ENCODE data around the gene SLC22A2.

SLC22A2 gene

DNA sequence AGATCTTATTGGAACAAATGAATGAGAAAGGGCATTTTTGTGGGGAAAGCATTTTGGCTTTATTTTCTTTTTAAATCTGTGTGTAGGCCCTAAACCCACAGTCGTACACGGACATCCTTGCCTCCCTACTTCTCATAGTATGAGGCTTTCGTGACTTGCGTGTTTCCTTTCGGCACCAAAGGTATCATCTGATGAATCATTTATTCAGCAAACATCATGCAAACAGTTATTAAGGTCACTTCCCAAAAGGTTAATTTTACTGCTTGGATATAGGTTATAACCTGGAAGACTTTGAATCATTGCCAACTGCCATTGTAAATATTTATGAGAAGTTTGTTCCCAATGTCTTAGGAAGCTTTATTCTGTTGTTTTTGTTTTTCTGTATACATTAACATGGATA is 15.1 kb upstream of the SLC22A2 start:
- no peak for DNase-seq (ENCODE audit: low read depth in 2 of 2)

DNA sequence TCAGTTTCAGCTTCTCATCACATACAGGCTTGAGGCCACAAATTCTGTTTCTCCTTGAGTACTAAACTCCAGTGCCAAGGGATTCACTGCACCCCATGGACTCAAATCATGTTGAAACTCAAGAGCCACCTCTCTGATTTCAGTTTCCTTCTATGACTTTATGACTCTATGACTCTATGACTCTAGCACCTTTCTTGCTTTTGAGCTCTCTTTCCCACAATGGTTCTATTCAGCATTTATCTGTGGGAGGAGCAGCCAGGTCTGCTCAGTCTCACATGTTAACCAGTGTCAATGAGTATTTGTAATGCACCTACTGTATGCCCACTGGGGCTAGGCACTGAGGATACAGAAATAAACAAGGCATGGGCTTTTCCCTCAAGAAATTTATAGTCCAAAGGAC is 14.6 kb upstream of the SLC22A2 start:
- no peak for DNase-seq (ENCODE audit: low read depth in 2 of 2)

DNA sequence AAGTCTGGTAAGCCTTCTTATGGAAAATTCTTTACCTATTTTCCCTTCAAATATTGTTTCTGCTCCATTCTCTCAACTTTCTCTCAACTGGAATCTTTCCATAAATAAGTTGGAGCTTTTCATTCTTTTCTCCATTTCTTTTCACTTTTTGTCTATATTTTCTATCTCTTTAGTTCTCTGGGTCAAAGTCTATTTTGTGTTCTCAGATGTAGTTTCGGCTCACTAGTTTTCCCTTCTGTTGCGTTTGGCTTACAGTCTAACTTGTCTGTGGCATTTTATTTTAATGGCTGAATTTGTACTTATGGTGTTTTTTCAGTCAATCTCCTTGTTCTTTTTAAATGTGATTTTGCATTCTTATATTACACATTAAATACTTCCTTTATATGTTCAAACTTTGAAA is 14.1 kb upstream of the SLC22A2 start:
- DNase-seq (ENCODE audit: low read depth in 2 of 2), result no peak

DNA sequence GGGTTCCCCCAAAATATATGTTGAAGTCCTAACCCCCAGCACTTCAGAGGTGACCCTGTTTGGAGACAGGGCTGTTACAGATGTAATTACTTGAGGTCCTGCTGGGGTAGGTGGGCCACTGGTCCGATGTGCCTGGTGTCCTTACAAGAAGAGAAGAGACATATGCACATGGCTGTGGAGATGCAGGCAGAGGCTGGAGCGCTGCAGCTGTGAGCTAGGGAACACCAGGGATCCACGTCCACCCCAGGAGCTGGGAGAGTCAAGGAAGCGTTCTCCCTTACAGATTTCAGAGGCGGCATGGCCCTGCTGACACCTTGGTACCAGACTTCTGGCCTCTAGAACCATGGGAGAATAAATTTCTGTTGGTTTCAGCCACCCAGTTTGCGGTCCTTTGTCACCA is 11.7 kb upstream of the SLC22A2 start:
- no peak for DNase-seq (ENCODE audit: low read depth in 2 of 2)

DNA sequence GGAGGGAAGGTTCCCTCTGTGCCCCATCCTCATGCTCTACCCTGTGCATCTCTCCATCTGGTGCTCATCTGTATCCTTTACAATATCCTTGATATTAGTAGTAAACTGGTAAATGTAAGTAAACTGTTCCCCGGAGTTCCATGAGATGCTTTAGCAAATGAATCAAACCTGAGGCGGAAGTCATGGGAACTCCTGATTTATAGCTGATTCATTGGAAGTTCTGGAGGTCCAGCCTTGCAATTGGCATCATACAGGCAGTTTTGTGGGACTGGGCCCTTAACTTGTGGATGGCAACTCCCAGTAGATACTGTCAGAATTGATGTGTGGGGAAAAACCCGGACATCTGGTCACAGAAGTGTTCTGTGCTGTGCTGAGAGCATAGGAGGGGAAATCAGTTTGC is 11.2 kb upstream of the SLC22A2 start:
- no peak for DNase-seq (ENCODE audit: low read depth in 2 of 2)

DNA sequence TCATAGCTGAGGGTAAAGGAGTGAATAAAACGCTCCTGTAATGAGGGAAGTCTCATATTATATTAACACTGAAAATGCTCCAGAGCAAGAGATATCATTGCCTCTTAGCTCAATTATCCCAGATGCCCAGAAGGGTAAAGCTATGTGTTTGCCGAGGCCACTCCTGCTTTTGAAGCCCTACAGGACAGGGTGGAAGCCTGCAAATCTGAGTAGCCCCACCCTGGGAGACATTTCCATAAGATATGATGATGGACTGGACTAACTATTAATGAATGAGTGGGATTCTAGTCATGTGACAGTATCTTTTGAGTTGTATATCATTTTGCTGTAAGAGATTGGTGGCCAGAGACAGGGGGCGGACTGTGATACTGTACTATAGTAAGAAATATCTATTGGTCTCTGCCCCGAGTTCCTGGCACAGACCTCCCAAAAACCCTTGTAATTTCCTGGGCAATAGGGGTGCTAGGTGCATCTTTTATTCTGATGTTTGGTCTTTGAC is 10.5 kb upstream of the SLC22A2 start:
- no peak for DNase-seq (ENCODE audit: low read depth in 2 of 2)

DNA sequence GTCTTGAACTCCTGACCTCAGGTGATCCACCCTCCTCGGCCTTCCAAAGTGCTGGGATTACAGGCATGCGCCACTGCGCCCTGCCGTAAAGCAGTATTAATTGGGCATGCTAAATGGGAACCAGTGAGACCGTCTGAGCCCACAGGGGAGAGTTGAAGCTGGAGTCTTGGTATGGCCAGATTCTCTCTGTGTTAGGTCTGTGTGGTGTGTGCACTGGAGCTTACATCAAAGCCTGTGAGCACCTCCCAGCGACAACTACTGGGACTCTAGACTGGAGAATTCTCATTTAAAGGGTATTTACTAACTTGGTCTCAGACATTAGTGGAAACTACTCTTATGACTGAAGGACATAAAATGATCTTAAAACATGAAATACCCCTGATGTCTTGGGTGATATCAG is 8.5 kb upstream of the SLC22A2 start:
- no peak for DNase-seq (ENCODE audit: low read depth in 2 of 2)

DNA sequence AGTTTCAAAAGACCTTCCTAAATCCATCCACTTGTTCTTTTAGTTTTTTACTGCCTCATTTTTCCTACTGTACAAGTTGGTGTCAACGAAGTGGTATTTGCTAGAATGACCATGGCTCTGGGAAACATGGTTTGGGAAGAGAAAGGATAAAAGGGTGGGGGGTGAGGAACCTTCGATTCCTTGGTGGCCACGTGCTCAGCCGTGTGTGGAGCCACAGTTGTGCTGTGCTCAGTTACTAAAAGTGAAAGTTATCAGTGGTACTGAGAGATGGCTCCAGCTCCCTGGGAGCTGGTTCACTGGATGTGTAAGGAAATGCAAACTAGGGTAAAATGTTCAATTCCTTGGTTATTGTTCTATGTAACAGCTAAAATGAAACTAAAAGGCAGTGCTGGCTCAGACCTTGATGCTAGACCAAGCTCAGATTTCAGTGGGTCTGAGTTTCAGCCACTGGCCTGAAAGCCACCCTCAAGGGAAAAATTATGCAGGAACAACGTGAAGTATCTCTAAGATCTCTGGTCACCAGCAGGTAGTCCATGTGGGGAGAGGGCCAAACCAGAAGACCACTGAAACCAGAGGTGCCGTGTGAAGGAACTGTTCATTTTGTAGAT is 7.4 kb upstream of the SLC22A2 start:
- DNase-seq (ENCODE audit: low read depth in 2 of 2), result no peak

DNA sequence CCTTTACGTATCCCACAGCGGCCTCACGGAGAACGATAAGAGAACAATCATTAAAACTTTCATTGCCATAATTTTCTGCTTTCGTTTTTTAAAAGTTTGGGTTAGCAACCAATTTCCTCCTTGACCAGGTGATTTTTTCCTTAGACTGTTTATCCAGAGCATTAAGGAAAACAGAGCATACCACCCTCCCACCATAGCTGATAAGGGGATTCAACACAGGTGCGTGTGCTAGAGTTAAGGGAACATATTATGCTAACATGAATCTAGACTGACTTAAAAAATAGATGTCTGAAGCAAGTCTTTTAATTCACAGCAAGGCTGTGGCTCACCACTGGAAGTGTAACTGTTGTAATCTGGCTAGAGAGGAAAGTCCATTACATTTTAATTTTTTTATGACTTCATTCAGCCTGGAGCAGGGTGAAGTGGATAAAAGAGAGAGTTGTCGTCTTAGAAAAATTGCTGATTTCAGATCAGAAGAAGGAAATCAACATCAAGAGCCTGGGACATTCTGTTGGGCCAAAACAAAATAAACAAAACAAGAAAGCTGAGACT is 5.5 kb upstream of the SLC22A2 start:
- no peak for DNase-seq (ENCODE audit: low read depth in 2 of 2)

DNA sequence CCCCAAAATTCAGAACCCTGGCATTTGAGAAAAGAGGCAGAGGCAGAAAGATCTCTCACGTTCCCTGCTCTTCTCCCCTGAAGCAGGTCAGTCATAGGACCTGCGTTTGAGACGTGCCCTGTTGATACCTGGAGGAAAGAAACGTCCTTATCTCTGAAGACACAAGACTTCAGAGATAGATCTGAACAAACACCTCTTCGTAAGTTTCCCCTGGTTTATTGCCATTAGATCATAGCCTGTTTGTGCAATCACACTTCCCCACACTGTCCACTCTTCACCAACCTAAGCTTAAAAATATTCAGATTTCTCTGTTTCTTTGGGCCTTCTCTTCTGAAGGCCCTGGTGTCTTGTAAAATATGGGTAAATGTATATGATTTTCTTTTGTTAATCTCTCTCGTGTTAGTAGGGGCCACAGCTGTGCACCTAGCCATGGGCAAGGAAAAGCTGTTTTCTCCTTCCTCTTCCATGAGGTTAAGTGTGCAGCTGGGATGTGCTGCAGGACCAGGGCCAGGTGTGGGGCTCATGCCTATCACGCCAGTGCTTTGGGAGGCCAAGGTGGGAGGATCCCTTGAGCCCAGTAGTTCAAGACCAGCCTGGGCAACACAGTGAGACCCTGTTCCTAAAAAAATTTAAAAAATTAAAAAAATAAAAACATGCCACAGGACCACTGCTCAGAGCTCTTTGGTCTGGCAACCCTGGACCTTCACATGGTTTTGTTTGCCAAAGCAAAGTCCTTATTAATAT is 4.7 kb upstream of the SLC22A2 start:
- no peak for DNase-seq (ENCODE audit: low read depth in 2 of 2)

DNA sequence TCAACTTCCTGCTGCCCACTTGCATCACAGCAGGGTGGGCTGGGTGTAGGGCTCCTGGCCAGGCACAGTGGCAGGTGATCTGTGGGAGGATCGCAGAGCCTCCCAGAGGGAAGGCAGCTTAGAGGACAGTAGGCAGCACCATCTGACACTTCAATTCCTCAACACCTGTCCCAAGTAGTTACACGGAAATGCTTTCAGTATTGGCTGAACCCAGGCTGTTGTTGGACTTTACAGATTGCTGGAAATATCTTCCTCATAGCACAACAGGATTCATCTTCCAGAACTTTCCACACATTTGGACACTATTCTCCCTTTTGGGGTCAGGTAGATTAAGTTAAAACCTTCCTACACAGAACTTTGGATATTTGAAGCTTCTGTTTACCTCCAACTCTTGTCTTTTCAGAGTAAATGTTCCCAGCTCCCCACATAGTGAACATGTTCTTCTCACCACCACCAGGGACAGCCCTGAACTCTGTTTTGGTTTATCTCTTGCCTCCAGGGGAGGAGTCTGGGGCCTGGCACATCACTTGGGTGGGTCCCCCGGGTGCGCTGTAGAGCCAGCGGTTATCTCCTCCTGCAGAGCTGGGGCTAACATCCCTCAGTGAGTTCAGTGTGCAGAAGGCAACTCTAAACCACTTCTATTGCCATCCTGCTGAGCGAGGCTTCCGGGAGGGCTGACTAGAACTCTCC is 3.5 kb upstream of the SLC22A2 start:
- no peak for DNase-seq (ENCODE audit: low read depth in 2 of 2)

DNA sequence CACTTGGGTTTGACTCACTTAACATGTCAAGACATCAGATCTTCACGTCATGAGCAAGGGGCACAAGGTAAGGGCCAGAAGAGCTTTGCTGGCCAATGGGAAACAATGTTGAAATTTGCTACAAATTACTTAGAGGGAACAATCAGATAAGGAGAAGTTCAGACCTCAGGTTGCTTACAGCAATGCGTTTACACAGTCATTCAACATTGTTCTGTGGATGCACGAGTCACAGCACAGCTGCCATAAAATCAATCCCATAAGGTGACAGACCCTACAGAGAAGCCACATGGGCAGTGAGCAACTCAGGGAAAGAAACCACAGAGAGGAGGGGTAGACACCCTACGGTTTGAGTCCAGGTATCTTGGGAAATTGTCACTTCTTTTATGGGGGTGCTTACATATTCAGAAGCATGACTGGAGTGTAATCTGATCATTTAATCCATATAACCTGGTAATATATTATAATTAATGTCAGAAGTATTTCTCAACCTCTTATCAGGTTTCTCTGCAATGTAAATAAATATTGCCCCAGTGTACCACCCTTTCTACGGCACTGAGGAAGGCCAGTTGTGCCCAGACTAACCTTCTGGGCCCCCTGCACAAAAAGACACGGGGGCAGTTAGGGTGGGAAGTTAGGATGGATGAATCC is 2.3 kb upstream of the SLC22A2 start:
- no peak for DNase-seq (ENCODE audit: low read depth in 2 of 2)

DNA sequence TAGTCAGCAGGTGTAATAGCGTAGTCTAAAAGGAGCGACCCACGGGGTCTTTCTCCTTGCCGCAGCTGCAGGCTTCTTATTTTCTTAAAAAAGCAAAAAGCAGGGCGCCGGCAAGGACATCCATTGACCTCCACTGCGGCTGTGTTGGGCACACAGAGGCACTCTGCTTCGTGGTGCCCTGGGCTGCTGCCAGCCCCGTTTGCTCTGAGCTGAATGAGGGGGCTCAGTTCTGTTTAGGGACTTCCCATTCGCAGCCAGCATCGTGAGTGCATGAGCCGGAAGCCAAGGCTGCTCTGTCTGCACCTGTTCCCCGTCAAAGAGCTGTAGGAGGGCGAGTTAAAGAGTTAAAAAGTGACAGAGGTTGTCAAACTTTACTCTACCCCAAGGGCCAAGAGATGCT is 1.7 kb upstream of the SLC22A2 start:
- no peak for DNase-seq (ENCODE audit: low read depth in 2 of 2)

DNA sequence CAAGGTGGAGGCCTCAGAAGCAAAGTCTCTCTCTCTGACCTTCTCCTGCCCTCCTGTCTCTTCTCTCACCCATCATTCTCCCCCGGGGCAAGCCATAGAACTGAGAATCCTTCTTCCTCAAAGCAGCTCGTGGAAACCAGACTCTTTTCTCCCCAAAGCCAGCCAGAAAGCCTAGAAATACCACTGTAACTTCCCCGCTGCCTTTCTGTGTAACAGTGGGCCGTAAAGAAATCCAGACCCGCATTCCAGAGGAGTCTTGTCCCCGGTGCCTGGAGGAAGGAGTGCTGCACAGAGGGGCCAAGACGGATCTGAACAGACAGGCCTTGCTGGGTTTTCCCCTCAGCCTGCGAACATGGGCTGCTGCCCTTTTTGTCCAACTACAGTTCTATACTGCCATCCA is 977 bp upstream of the SLC22A2 start:
- DNase-seq (ENCODE audit: low read depth in 2 of 2), result no peak

DNA sequence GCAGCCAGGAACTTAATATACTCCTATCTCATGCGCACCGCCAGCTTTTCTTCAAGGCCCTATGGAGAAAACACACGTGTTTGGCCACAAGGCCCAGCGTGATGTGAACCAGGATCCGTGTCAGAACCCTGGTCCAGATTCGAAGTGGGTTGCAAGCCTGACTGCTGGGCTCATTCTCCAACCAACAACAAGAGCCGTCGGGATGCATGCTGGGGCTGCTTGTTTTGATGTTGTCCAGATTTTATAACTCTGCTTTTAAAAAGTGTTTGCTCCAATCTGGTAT is 463 bp upstream of the SLC22A2 start:
- DNase-seq (ENCODE audit: low read depth in 2 of 2), result no peak

DNA sequence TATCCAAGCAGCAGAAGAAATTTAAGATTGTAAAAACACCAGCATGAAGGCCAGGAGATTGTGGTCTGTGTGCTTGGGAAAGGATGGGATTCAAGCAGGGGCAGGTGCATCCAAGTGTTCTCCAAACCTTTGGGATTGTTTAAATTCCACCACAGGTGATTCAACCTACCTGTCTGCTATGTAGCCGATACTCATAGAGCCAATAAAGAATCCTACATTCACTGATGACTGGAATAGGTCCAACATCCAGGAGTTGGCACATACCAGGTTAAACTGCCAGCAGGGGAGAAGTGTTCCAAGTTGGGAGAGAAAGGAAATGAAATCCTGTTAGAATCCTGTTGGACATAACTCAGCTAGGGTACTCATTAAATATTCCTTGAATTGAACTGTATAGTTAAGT is 2.2 kb downstream of the SLC22A2 start:
- DNase-seq (ENCODE audit: low read depth in 2 of 2), result no peak

DNA sequence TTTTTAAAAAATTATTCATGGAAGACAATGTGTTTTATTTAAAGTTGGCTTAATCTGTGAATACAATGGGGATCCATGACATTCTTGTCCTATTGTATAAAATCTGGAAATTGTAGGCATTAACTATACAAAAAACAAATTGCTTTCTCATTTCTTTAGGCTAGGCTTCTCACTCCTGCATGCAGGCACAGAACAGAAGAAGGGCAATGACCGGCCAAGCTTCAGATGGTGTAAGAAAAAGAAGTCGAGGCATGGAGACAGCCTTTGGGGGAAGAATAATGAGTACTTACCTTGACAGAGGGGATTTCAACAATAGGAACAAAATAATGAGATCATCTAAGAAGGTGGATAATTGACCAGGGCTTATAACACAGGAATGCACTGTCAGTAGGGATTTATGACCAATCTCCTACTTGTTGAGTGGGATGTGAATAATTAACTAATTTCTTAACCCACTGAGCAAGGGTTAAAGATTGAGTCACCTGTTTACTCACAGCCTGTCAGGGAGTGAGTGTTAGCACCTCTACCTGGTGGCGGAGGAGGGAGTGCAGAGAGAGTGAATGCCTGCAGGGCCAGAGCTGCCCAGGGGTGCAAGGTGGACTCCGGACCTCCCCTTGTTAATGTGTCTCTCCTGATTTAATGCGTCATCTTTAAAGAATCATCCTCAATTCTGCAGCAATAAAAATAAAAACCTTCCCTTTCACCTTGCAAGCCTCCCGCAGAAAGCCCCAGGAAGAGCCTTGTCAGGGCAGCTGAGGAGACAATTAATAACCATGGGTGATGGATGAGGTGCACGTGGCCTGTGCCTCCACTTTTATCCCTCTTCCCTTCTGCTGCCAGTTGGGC is 3.9 kb downstream of the SLC22A2 start:
- no peak for DNase-seq (ENCODE audit: low read depth in 2 of 2)

DNA sequence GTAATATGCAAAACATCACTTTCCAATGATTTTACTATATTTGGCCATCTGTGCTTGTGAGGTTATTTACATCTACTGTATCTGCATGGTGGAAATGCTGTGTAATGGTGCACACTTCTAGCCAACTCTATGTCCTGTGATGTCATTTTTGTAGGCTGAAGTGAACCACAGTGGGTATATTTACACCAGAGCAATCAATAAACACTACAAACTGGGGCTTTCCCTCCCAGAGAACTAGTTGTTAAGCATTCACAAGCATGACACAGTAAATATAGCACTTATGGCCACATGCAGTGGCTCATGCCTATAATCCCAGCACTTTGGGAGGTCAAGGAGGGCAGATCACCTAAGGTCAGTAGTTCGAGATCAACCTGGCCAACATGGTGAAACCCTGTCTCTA is 4.9 kb downstream of the SLC22A2 start:
- no peak for DNase-seq (ENCODE audit: low read depth in 2 of 2)

DNA sequence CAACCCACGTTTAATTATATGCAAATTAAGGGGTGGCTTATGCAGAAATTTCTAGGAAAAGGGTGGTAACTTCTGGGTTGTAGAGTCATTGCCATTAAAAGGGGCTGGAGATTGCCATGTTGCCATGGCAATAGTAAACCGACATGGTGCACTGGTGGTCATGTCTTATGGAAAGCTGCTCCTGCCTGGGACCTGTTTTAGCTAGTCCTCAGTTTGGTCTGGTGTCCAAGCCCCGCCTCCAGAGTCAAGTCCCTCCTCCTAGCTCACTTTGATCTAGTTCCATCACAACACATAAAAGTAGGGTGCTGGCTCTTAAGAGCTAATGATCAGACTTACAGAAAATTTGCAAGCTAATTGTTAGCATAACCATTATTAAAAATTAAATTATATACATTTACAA is 5.3 kb downstream of the SLC22A2 start:
- no peak for DNase-seq (ENCODE audit: low read depth in 2 of 2)

DNA sequence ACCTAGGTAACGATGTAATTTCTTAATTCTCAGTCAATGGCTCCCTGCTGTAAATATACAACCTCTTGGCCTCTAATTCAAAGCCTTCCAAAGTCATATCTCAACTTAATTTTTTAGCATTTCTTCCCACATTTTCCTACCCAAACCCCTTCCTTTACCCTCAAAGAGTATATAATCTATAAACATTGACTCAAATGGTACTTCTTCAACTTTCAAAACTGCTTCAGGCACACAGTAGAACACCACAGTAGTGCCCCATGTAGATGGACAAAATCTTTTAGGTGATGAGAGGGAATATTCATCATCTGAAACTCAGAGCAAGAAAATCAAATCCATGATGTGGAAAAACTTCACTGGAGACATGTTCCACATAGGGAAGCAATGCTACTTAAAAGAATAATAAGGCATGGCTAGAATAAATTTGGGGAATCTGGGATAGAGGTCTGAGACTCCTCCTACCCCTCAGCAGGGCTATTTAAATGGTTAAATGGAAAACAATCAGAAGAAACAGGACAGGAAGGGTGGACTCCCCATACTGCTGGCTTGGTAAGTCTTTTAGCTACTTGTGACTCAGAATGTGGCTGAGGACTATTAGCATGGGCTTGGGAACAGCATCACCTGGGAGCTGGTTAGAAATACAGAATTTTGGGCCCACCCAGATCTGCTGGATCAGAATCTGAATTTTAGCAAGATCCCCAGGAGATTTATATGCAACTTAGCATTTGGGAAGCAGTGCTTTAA is 6.4 kb downstream of the SLC22A2 start:
- no peak for DNase-seq (ENCODE audit: low read depth in 2 of 2)

DNA sequence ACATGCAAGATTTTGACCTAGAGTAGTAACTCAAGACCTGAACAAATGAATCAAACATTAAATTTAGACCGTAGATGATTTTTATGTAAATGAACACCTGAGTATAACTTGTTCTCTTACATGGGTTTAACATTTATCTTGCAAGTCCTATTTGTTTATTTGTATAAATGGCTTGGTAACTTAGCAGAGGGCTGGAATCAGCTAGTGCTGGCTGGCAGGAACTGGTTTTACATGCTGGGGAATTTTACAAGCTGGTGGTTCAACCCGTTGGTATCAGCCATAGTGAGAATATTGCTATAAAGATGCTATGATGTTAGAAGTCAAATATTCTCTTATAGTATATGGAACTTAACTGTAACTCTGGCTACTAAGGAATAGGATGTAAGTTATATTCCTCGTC is 8.9 kb downstream of the SLC22A2 start:
- DNase-seq (ENCODE audit: low read depth in 2 of 2), result no peak
